Peyer's patch (tissue), 4 donors: ENCODE measurements around the gene RIC1. TPM values are rescaled to one million over a fixed set of nuclear protein-coding genes. Genes with fewer than 3 reads are reported as not detected.
"Not testable (repeated sequence)": the region's sequence is repeated elsewhere in the genome, so short reads cannot be mapped to it uniquely, and the experiment has no call there.

Source experiments
- DNase-seq, 3 donors: peaks; one replicate each; pipeline ENCODE4 v3.0.0-alpha.2; 2017 to 2019
- H3K27ac ChIP-seq, 4 donors: fragments of 200-600 bp; sonication (generic); one replicate each; pipeline ENCODE4 v1.5.1; 2016 to 2019
- H3K27me3 ChIP-seq, 2 donors: fragments of 200-600 bp; sonication (generic); one replicate each; pipeline ENCODE4 v1.5.1; 2019
- H3K36me3 ChIP-seq, 3 donors: fragments of 200-600 bp; sonication (generic); one replicate each; pipeline ENCODE4 v1.5.1; 2016 to 2019
- H3K4me1 ChIP-seq, 4 donors: fragments of 200-600 bp; sonication (generic); one replicate each; pipeline ENCODE4 v1.5.1; 2016 to 2019
- H3K4me3 ChIP-seq, 4 donors: fragments of 200-600 bp; sonication (generic); 1 replicate in 3 of 4; 2 replicates in 1 of 4; pipeline ENCODE4 v1.5.1; 2016 to 2019; ENCODE audit warnings: mild to moderate bottlenecking in 1 of 4
- H3K9me3 ChIP-seq, 4 donors: fragments of 200-600 bp; sonication (generic); one replicate each; pipeline ENCODE4 v1.5.1; 2016 to 2019; ENCODE audit warnings: mild to moderate bottlenecking in 1 of 4
- CTCF ChIP-seq, 6 experiments: fragments of 450-650 bp in 4 of 6; fragments of 200-600 bp in 2 of 6; sonication (generic) in 1 of 6; IDR thresholded peaks; one replicate each; pipeline ENCODE4 v1.5.1; 2017 to 2019; ENCODE audit warnings: antibody characterized with exemption in 6 of 6, mild to moderate bottlenecking in 3 of 6, moderate library complexity in 1 of 6
- POLR2A ChIP-seq, 2 donors: fragments of 450-650 bp; IDR thresholded peaks; one replicate each; pipeline ENCODE4 v1.5.1; 2017; ENCODE audit warnings: antibody characterized with exemption in 2 of 2, mild to moderate bottlenecking in 2 of 2, moderate library complexity in 2 of 2
- total RNA-seq, 4 donors: library from RNA; depleted of rRNA; stranded (reverse); fragments of >200 nt; gene quantifications; one replicate each; pipeline ENCODE4 v1.1.0, GENCODE V29; 2016

RIC1 gene
- total RNA-seq, 4 donors from 2014 or later, result 31.1 to 49.6 (median 39.2) TPM

GRCh38 chr9:5698810-5699556 is 70.1 kb downstream of the RIC1 start:
- H3K27me3 ChIP-seq, result no peaks in the 10 kb centered on the region

GRCh38 chr9:5708414-5708813 is 79.5 kb downstream of the RIC1 start:
- Histone ChIP-seq H3K9me3 (peaks cover 0 to 12% (median 4%) of the 10 kb centered on the region in 4 donors), H3K36me3 (peaks cover 0 to 7% (median 0%) of the 10 kb centered on the region in 3 donors), H3K4me1 (no peaks in the 10 kb centered on the region), H3K4me3 (no peak overlapping the region), H3K27me3 (no peaks in the 10 kb centered on the region), H3K27ac (no peak overlapping the region)
- TF ChIP-seq POLR2A (IDR thresholded peaks at IDR 0.05) (no peak), CTCF (IDR thresholded peaks at IDR 0.05) (no peak)
- DNase-seq, result no peak

More at GRCh38 chr9:5698810-5699556, 70.1 kb downstream of the RIC1 start:
- TF ChIP-seq POLR2A (IDR thresholded peaks at IDR 0.05), result no peak
- TF ChIP-seq CTCF (IDR thresholded peaks at IDR 0.05), result no peak
- Histone ChIP-seq H3K36me3 (no peaks in the 10 kb centered on the region), H3K27ac (no peak overlapping the region), H3K4me3 (no peak overlapping the region), H3K9me3 (no peaks in the 10 kb centered on the region), H3K4me1 (no peaks in the 10 kb centered on the region)
- DNase-seq, result no peak

GRCh38 chr9:5712651-5713390 is 83.9 kb downstream of the RIC1 start:
- Histone ChIP-seq H3K4me1 (no peaks in the 10 kb centered on the region), H3K27me3 (no peaks in the 10 kb centered on the region)
- DNase-seq, result no peak

GRCh38 chr9:5714501-5715401 is 85.8 kb downstream of the RIC1 start:
- no peaks in the 10 kb centered on the region for H3K4me1 ChIP-seq
- H3K36me3 ChIP-seq, result peaks cover 0 to 19% (median 0%) of the 10 kb centered on the region in 3 donors
- H3K9me3 ChIP-seq, result no peaks in the 10 kb centered on the region
- H3K4me3 ChIP-seq, result no peak overlapping the region
- no peak for DNase-seq
- no peaks in the 10 kb centered on the region for H3K27me3 ChIP-seq
- no peak overlapping the region for H3K27ac ChIP-seq
- TF ChIP-seq CTCF (IDR thresholded peaks at IDR 0.05) (peak in 4 of 6 experiments; percentile 18 to 37 (median 32)), POLR2A (IDR thresholded peaks at IDR 0.05) (no peak)

More at GRCh38 chr9:5712651-5713390, 83.9 kb downstream of the RIC1 start:
- Histone ChIP-seq H3K4me3 (no peak overlapping the region), H3K27ac (no peak overlapping the region), H3K9me3 (peaks cover 0 to 12% (median 4%) of the 10 kb centered on the region in 4 donors), H3K36me3 (peaks cover 0 to 22% (median 0%) of the 10 kb centered on the region in 3 donors)
- TF ChIP-seq CTCF (IDR thresholded peaks at IDR 0.05) (no peak), POLR2A (IDR thresholded peaks at IDR 0.05) (no peak)

- TF ChIP-seq POLR2A (IDR thresholded peaks at IDR 0.05) (no peak), CTCF (IDR thresholded peaks at IDR 0.05) (no peak)
- H3K4me1 ChIP-seq, result no peaks in the 10 kb centered on the region
- H3K27me3 ChIP-seq, result no peaks in the 10 kb centered on the region
- peaks cover 0 to 15% (median 0%) of the 10 kb centered on the region in 3 donors for H3K36me3 ChIP-seq
- no peak overlapping the region for H3K27ac ChIP-seq
- no peaks in the 10 kb centered on the region for H3K9me3 ChIP-seq
- H3K4me3 ChIP-seq, result no peak overlapping the region
- no peak for DNase-seq
Observed at GRCh38 chr9:5715548-5716127, 86.7 kb downstream of the RIC1 start.

GRCh38 chr9:5717434-5717833 is 88.5 kb downstream of the RIC1 start:
- H3K4me1 ChIP-seq, H3K27me3 ChIP-seq, H3K4me3 ChIP-seq, H3K9me3 ChIP-seq, DNase-seq, H3K27ac ChIP-seq: not testable (repeated sequence)
- H3K36me3 ChIP-seq, result peaks cover 0 to 27% (median 0%) of the 10 kb centered on the region in 3 donors
